Panc1 (cell line): ENCODE data around the gene SH3TC1.

ENCODE experiments used
- CTCF ChIP-seq: fragments of 450-650 bp; IDR thresholded peaks from 2 replicates; pipeline ENCODE4 v1.5.1; 2017; ENCODE audit warnings: mild to moderate bottlenecking
- REST ChIP-seq, 2 experiments: IDR thresholded peaks; 2 replicates each; pipeline ENCODE4 v1.6.1; 2011 to 2012; ENCODE audit warnings: low read depth in 2 of 2, control low read depth in 1 of 2, low read length in 1 of 2, mild to moderate bottlenecking in 1 of 2, moderate library complexity in 1 of 2; ENCODE audit not compliant: insufficient read depth in 1 of 2

GRCh38 chr4:8162625-8163024 lies 36.5 kb upstream of the SH3TC1 start:
- TF ChIP-seq REST (IDR thresholded peaks at IDR 0.05; ENCODE audit: insufficient read depth in 1 of 2, low read depth in 2 of 2, low read length in 1 of 2) (no peak), CTCF (no peak)
